T-helper 2 cell treated with Interferon-gamma antibody and Interleukin-4, amounts not matched to agents 5 μg/mL and 100 μg/mL, for 36 hours (primary cell): ENCODE results near the gene CDIPT.
"Not testable (repeated sequence)": the region's sequence is repeated elsewhere in the genome, so short reads cannot be mapped to it uniquely, and the experiment has no call there.

Source experiments
- DNase-seq: peaks from one replicate; pipeline ENCODE4 v3.0.0; 2021; ENCODE audit warnings: low spot score
- H3K27ac Mint-ChIP-seq: one replicate; pipeline ENCODE4 v1.8.0; 2021; ENCODE audit warnings: mild to moderate bottlenecking, mixed read lengths
- H3K27me3 Mint-ChIP-seq: one replicate; pipeline ENCODE4 v1.8.0; 2021; ENCODE audit warnings: low read depth, mixed read lengths
- H3K36me3 Mint-ChIP-seq: one replicate; pipeline ENCODE4 v1.8.0; 2021; ENCODE audit warnings: low read depth, mixed read lengths
- H3K4me1 Mint-ChIP-seq: one replicate; pipeline ENCODE4 v1.8.0; 2021; ENCODE audit warnings: low read depth, mixed read lengths
- H3K4me3 Mint-ChIP-seq: one replicate; pipeline ENCODE4 v1.8.0; 2022; ENCODE audit warnings: mild to moderate bottlenecking, moderate library complexity, mixed read lengths
- H3K9me3 Mint-ChIP-seq: one replicate; pipeline ENCODE4 v1.8.0; 2021; ENCODE audit warnings: mixed read lengths

CDIPT gene

GRCh38 chr16:29900888-29901606 lies 38.0 kb upstream of the CDIPT start:
- DNase-seq, result no peak
- Mint-ChIP-seq H3K4me1 (peaks cover 13% of the 10 kb centered on the region), H3K36me3 (no peaks in the 10 kb centered on the region), H3K27me3 (peaks cover 32% of the 10 kb centered on the region), H3K9me3 (no peaks in the 10 kb centered on the region), H3K4me3 (peak overlapping the region; percentile 70), H3K27ac (no peak overlapping the region)

- peaks cover 32% of the 10 kb centered on the region for H3K27me3 Mint-ChIP-seq
- H3K27ac Mint-ChIP-seq, result no peak within 1 kb of the TSS
- H3K36me3 Mint-ChIP-seq, result no peaks in the 10 kb centered on the region
- H3K4me3 Mint-ChIP-seq, result peak within 1 kb of the TSS; percentile 70
- DNase-seq, result peak; percentile 72
- peaks cover 13% of the 10 kb centered on the region for H3K4me1 Mint-ChIP-seq
- no peaks in the 10 kb centered on the region for H3K9me3 Mint-ChIP-seq
These were observed 37.3 kb upstream of the CDIPT start, which contains the start of gene ASPHD1 for GRCh38 chr16:29900102-29900887. Gene ASPHD1 (plus strand): TSS chr16:29900488. CDS start chr16:29900972, 484 bp downstream.

GRCh38 chr16:29899516-29900101 lies 36.6 kb upstream of the CDIPT start, which contains the start of gene SEZ6L2:
Gene SEZ6L2 (minus strand): TSS chr16:29899550. CDS start chr16:29899019, 531 bp downstream.
- Mint-ChIP-seq H3K27ac (no peak within 1 kb of the TSS), H3K9me3 (no peaks in the 10 kb centered on the region), H3K27me3 (peaks cover 32% of the 10 kb centered on the region), H3K4me1 (peaks cover 13% of the 10 kb centered on the region), H3K36me3 (no peaks in the 10 kb centered on the region), H3K4me3 (peak within 1 kb of the TSS; percentile 70)
- no peak for DNase-seq

GRCh38 chr16:29898804-29899515 lies 35.9 kb upstream of the CDIPT start:
- DNase-seq, result no peak
- no peak overlapping the region for H3K27ac Mint-ChIP-seq
- no peaks in the 10 kb centered on the region for H3K9me3 Mint-ChIP-seq
- no peaks in the 10 kb centered on the region for H3K36me3 Mint-ChIP-seq
- H3K4me1 Mint-ChIP-seq, result peaks cover 13% of the 10 kb centered on the region
- peaks cover 32% of the 10 kb centered on the region for H3K27me3 Mint-ChIP-seq
- H3K4me3 Mint-ChIP-seq, result no peak overlapping the region

- Mint-ChIP-seq H3K4me3 (no peak overlapping the region), H3K27ac (no peak overlapping the region), H3K27me3 (peaks cover 32% of the 10 kb centered on the region)
These were observed 35.2 kb upstream of the CDIPT start for GRCh38 chr16:29898135-29898803.

GRCh38 chr16:29897333-29897732 lies 34.3 kb upstream of the CDIPT start:
- Mint-ChIP-seq H3K4me1 (peaks cover 9% of the 10 kb centered on the region), H3K4me3 (no peak overlapping the region), H3K27ac (no peak overlapping the region), H3K27me3 (peaks cover 32% of the 10 kb centered on the region), H3K9me3 (no peaks in the 10 kb centered on the region), H3K36me3 (no peaks in the 10 kb centered on the region)
- no peak for DNase-seq

More at GRCh38 chr16:29898135-29898803, 35.2 kb upstream of the CDIPT start:
- peaks cover 9% of the 10 kb centered on the region for H3K4me1 Mint-ChIP-seq
- H3K36me3 Mint-ChIP-seq, result no peaks in the 10 kb centered on the region
- DNase-seq, result no peak
- H3K9me3 Mint-ChIP-seq, result no peaks in the 10 kb centered on the region

- H3K36me3 Mint-ChIP-seq, result no peaks in the 10 kb centered on the region
- H3K27ac Mint-ChIP-seq, result no peak overlapping the region
- no peak overlapping the region for H3K4me3 Mint-ChIP-seq
- DNase-seq, result no peak
- no peaks in the 10 kb centered on the region for H3K9me3 Mint-ChIP-seq
- H3K4me1 Mint-ChIP-seq, result peaks cover 9% of the 10 kb centered on the region
- H3K27me3 Mint-ChIP-seq, result peaks cover 32% of the 10 kb centered on the region
These were observed 33.8 kb upstream of the CDIPT start for GRCh38 chr16:29896841-29897240.

GRCh38 chr16:29894352-29894751 lies 31.3 kb upstream of the CDIPT start:
- DNase-seq, result no peak
- Mint-ChIP-seq H3K36me3 (no peaks in the 10 kb centered on the region), H3K27ac (no peak overlapping the region), H3K4me3 (no peak overlapping the region), H3K27me3 (peaks cover 24% of the 10 kb centered on the region), H3K9me3 (no peaks in the 10 kb centered on the region), H3K4me1 (no peaks in the 10 kb centered on the region)

- Mint-ChIP-seq H3K4me1 (no peaks in the 10 kb centered on the region), H3K9me3 (no peaks in the 10 kb centered on the region), H3K36me3 (no peaks in the 10 kb centered on the region), H3K4me3 (no peak overlapping the region), H3K27ac (no peak overlapping the region), H3K27me3 (peaks cover 16% of the 10 kb centered on the region)
- no peak for DNase-seq
These were observed 30.5 kb upstream of the CDIPT start for GRCh38 chr16:29893553-29893952.

- no peak overlapping the region for H3K27ac Mint-ChIP-seq
- H3K4me1 Mint-ChIP-seq, result no peaks in the 10 kb centered on the region
- H3K27me3 Mint-ChIP-seq, result peaks cover 7% of the 10 kb centered on the region
- no peak overlapping the region for H3K4me3 Mint-ChIP-seq
- no peak for DNase-seq
- H3K9me3 Mint-ChIP-seq, result no peaks in the 10 kb centered on the region
- H3K36me3 Mint-ChIP-seq, result no peaks in the 10 kb centered on the region
These were observed 29.4 kb upstream of the CDIPT start for GRCh38 chr16:29892458-29892813.

- no peak for DNase-seq
- no peak overlapping the region for H3K4me3 Mint-ChIP-seq
- H3K9me3 Mint-ChIP-seq, result no peaks in the 10 kb centered on the region
- H3K4me1 Mint-ChIP-seq, result no peaks in the 10 kb centered on the region
- no peak overlapping the region for H3K27ac Mint-ChIP-seq
- no peaks in the 10 kb centered on the region for H3K36me3 Mint-ChIP-seq
- H3K27me3 Mint-ChIP-seq, result peaks cover 3% of the 10 kb centered on the region
These were observed 28.8 kb upstream of the CDIPT start for GRCh38 chr16:29891525-29892457.

- H3K4me1 Mint-ChIP-seq, H3K27me3 Mint-ChIP-seq, DNase-seq, H3K4me3 Mint-ChIP-seq, H3K36me3 Mint-ChIP-seq, H3K27ac Mint-ChIP-seq, H3K9me3 Mint-ChIP-seq: not testable (repeated sequence)
These were observed 26.3 kb upstream of the CDIPT start for GRCh38 chr16:29889372-29889771.
